Measurements from ENCODE around the gene IL1RAPL2. TPM values are rescaled to one million over a fixed set of nuclear protein-coding genes. Genes with fewer than 3 reads are reported as not detected.

IL1RAPL2 gene
- total RNA-seq, 6 experiments from 2014 or later = 0.13 to 0.70 (median 0.29) TPM; not detected in 1

DNA sequence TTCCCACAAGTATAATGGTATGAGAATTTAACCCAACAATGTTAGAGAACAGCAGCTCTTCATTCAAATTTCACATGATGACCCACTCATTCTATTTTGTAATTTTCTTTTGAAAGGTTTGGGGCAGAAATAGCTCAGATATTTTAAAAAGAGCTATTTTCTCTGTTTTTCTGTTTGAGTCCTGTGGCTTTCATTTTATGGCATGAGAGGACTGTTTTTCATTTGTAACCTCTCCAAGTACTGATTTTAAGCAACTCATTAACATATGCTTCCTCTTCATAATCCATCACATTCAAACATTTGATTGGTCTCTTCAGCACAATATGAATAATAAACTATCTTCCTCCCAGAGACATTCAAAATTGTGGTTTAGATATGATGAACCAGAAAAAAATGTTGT, 783.5 kb downstream of the IL1RAPL2 start:
- no peaks in the 10 kb centered on the region for H3K4me1 ChIP-seq
- H3K27me3 ChIP-seq = no peaks in the 10 kb centered on the region
- ATAC-seq = no peak
- intact Hi-C loops (cut with DNase I) = no loop called here
- TF ChIP-seq, protein P1, sequence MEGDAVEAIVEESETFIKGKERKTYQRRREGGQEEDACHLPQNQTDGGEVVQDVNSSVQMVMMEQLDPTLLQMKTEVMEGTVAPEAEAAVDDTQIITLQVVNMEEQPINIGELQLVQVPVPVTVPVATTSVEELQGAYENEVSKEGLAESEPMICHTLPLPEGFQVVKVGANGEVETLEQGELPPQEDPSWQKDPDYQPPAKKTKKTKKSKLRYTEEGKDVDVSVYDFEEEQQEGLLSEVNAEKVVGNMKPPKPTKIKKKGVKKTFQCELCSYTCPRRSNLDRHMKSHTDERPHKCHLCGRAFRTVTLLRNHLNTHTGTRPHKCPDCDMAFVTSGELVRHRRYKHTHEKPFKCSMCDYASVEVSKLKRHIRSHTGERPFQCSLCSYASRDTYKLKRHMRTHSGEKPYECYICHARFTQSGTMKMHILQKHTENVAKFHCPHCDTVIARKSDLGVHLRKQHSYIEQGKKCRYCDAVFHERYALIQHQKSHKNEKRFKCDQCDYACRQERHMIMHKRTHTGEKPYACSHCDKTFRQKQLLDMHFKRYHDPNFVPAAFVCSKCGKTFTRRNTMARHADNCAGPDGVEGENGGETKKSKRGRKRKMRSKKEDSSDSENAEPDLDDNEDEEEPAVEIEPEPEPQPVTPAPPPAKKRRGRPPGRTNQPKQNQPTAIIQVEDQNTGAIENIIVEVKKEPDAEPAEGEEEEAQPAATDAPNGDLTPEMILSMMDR (IDR thresholded peaks at IDR 0.05) = no peak
- TF ChIP-seq POLR2A (IDR thresholded peaks at IDR 0.05) = no peak
- no peak for DNase-seq
- H3K27ac ChIP-seq = no peak overlapping the region
- no peaks in the 10 kb centered on the region for H3K36me3 ChIP-seq
- H3K9me3 ChIP-seq = no peaks in the 10 kb centered on the region
- H3K4me3 ChIP-seq = no peak overlapping the region

DNA sequence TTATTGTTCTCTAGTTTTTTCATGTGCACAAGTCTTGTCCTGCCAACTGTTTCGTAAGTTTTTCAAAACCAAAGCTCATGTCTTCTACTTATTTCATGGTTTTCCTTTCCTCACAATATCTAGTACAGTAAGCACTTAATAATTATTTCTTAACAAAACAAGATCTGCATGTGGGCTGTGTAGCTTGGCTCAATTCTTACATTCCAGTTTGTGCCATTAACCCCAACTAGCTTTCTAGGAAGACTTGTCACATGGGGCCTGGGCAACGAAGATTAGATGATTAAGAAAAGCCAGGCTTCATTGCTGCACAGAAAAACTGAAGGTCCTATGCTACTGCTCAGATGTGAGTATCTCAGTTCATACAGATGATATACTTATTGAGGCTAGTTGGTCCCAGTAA, 809.8 kb downstream of the IL1RAPL2 start:
- intact Hi-C loops (cut with DNase I) = no loop called here
- Histone ChIP-seq H3K27ac (no peak overlapping the region), H3K36me3 (no peaks in the 10 kb centered on the region), H3K27me3 (no peaks in the 10 kb centered on the region), H3K4me1 (no peaks in the 10 kb centered on the region), H3K4me3 (no peak overlapping the region), H3K9me3 (no peaks in the 10 kb centered on the region)
- no peak for DNase-seq
- 23% methylated on average over 2 of the region's 2 CpGs for WGBS (ENCODE audit: insufficient coverage, low coverage, low lambda C conversion rate, missing lambda C conversion rate)
- TF ChIP-seq POLR2A (IDR thresholded peaks at IDR 0.05) = no peak
- TF ChIP-seq, protein P1 (IDR thresholded peaks at IDR 0.05) = no peak
- no peak for ATAC-seq

DNA sequence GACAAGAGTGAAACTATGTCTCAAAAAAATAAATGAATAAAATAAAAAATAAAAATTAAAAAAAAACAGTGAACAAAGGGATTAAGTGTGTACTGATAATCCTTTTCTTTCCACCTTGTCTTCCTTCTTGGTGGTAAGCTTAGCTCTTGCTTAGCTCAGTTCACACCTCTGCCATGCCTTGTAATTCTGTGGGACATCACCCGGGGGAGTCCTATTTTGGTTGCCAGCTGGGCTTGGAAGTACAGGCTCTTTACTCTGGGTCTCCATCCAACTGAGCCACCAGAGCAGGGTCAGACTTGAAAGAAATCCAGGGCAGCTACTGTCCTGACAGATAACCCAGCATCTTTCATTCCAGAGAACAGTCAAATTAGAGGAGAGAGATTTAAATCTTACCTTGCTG, 858.7 kb downstream of the IL1RAPL2 start:
- Histone ChIP-seq H3K27ac (no peak overlapping the region), H3K9me3 (no peaks in the 10 kb centered on the region), H3K36me3 (no peaks in the 10 kb centered on the region), H3K27me3 (no peaks in the 10 kb centered on the region), H3K4me3 (no peak overlapping the region), H3K4me1 (no peaks in the 10 kb centered on the region)
- TF ChIP-seq, protein P1 (IDR thresholded peaks at IDR 0.05) = no peak
- TF ChIP-seq POLR2A (IDR thresholded peaks at IDR 0.05) = no peak
- ATAC-seq (no peak), DNase-seq (no peak)
- intact Hi-C loops (cut with DNase I) = no loop called here
- WGBS (ENCODE audit: insufficient coverage, low coverage, low lambda C conversion rate, missing lambda C conversion rate) = 82% methylated on average over 1 of the region's 1 CpG

DNA sequence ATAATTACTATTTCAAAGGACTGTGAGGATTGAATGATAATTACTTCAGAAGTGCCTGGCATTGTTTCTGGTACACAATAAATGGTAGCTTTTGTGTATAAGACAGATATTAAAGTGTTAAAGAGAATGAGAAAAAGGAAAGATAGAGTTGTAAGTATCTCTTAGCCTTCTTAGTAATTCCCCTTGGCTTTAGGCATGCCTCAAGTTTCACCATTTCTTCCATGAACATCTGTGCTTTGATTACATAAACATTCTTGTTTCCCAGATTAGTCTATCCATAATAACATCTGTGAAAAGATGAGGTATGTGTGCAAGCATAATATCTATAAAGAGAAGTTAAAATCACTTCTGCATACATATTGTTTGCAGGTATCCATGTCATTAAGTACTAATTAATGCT, 885.4 kb downstream of the IL1RAPL2 start:
- Histone ChIP-seq H3K9me3 (no peaks in the 10 kb centered on the region), H3K27ac (no peak overlapping the region), H3K36me3 (no peaks in the 10 kb centered on the region), H3K27me3 (no peaks in the 10 kb centered on the region), H3K4me3 (no peak overlapping the region), H3K4me1 (no peaks in the 10 kb centered on the region)
- no peak for ATAC-seq
- TF ChIP-seq, protein P1 (IDR thresholded peaks at IDR 0.05) = no peak
- TF ChIP-seq POLR2A (IDR thresholded peaks at IDR 0.05) = no peak
- intact Hi-C loops (cut with DNase I) = no loop called here
- no peak for DNase-seq

DNA sequence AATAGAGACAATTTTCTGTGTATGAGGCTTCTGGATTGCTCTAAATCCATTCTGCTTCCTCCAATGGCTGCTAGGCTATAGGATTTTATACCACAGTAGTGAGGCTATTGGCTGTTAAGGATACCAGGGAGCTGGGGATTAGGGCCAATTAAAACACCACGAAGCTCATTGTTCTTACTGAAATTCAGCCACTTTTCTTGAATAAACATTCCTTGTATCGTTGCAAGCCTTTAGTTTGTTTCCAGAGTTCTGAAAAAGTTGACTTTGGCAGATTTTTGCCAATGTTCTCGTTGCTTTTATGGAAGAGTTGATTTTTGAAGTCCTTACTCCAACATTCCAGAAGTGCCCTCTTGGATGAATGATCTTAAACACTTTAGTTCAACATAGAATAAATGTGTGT, 892.8 kb downstream of the IL1RAPL2 start:
- no peaks in the 10 kb centered on the region for H3K27me3 ChIP-seq
- TF ChIP-seq, protein P1 (IDR thresholded peaks at IDR 0.05) = no peak
- no peak for TF ChIP-seq POLR2A (IDR thresholded peaks at IDR 0.05)
- intact Hi-C loops (cut with DNase I) = no loop called here
- H3K4me3 ChIP-seq = no peak overlapping the region
- no peaks in the 10 kb centered on the region for H3K9me3 ChIP-seq
- H3K27ac ChIP-seq = no peak overlapping the region
- 15% methylated on average over 3 of the region's 3 CpGs for WGBS (ENCODE audit: insufficient coverage, low coverage, low lambda C conversion rate, missing lambda C conversion rate)
- H3K4me1 ChIP-seq = no peaks in the 10 kb centered on the region
- DNase-seq = no peak
- H3K36me3 ChIP-seq = no peaks in the 10 kb centered on the region
- ATAC-seq = no peak

Measured in right lobe of liver (tissue), 6 donors.